HCT116 (cell line): ENCODE results near the gene ACP5. TPM values are rescaled to one million over a fixed set of nuclear protein-coding genes. Genes with fewer than 3 reads are reported as not detected.

ENCODE experiments used
- ATAC-seq: fragments of 200-7000 bp; cut with Tn5 transposase; 2 replicates; pipeline ENCODE4 v1.9.1; 2020; ENCODE audit warnings: mild to moderate bottlenecking, moderate library complexity
- Bru-seq: library from RNA; stranded (reverse); fragments of 400-500 nt; gene quantifications from one replicate; lab custom pipeline; 2021; lab: Mats Ljungman, UMichigan
- BruChase-seq, 2 experiments: library from RNA; stranded (reverse); fragments of 400-500 nt; gene quantifications; one replicate each; lab custom pipeline; 2021; lab: Mats Ljungman, UMichigan
- BruUV-seq: library from RNA; stranded (reverse); fragments of 400-500 nt; replicated peaks from 2 replicates; lab custom pipeline; 2021; lab: Mats Ljungman, UMichigan
- CTCF ChIA-PET: fragments of 300-600 bp; sonication (Branson Sonifier 250); formaldehyde crosslinking; loops from one replicate; lab custom pipeline; 2021; ENCODE audit warnings: antibody characterized with exemption; lab: Charles Lee
- POLR2A ChIA-PET: fragments of 300-600, 350-600 bp; sonication (Branson Sonifier 250); formaldehyde crosslinking; loops from one replicate; lab custom pipeline; 2021; ENCODE audit warnings: antibody characterized with exemption; lab: Charles Lee
- RAD21 ChIA-PET, 2 experiments: fragments of 300-600 bp; sonication (Branson Sonifier 250); formaldehyde crosslinking; loops; one replicate each; lab custom pipeline; 2023; ENCODE audit warnings: low total read pairs in 2 of 2; ENCODE audit not compliant: uncharacterized antibody in 2 of 2, unreplicated experiment in 2 of 2, low non-redundant PET in 1 of 2; lab: Charles Lee
- DNase-seq: peaks from one replicate; pipeline ENCODE4 v3.0.0-alpha.2; 2010; ENCODE audit warnings: low read depth, low spot score
- H2AFZ ChIP-seq: fragments of 200-600 bp; shearing (Covaris generic), sonication (generic); 2 replicates; pipeline ENCODE4 v1.6.1; 2017; ENCODE audit warnings: low read depth, mixed run types, mixed read lengths, antibody characterized with exemption, low read length; ENCODE audit not compliant: poor library complexity, severe bottlenecking
- H3K27ac ChIP-seq: 2 replicates; pipeline ENCODE4 v1.5.1; 2012; ENCODE audit warnings: low read depth, low read length
- H3K27me3 ChIP-seq: fragments of 200-600 bp; sonication (generic); 2 replicates; pipeline ENCODE4 v1.6.1; 2016; ENCODE audit warnings: mixed run types, low read length, mixed read lengths; ENCODE audit not compliant: insufficient read depth
- H3K36me3 ChIP-seq, 2 experiments: fragments of 200-500 bp in 1 of 2; fragments of 200-600 bp in 1 of 2; sonication (Bioruptor generic) in 1 of 2; sonication (generic) in 1 of 2; 2 replicates each; pipeline versions ENCODE4 v1.5.1 to v1.6.1; 2014 to 2016; ENCODE audit warnings: low read length in 2 of 2, inconsistent platforms in 1 of 2, mixed read lengths in 1 of 2, mixed run types in 1 of 2; ENCODE audit not compliant: insufficient read depth in 2 of 2, control insufficient read depth in 1 of 2
- H3K4me1 ChIP-seq, 2 experiments: fragments of 200-600 bp in 1 of 2; sonication (generic) in 1 of 2; 2 replicates each; pipeline versions ENCODE4 v1.5.1 to v1.6.1; 2012 to 2017; ENCODE audit warnings: low read length in 2 of 2, inconsistent platforms in 1 of 2, mild to moderate bottlenecking in 1 of 2, mixed read lengths in 1 of 2, mixed run types in 1 of 2, moderate library complexity in 1 of 2; ENCODE audit not compliant: insufficient read depth in 2 of 2, control insufficient read depth in 1 of 2
- H3K4me2 ChIP-seq: fragments of 200-600 bp; sonication (generic); 2 replicates; pipeline ENCODE4 v1.6.1; 2017; ENCODE audit warnings: mixed run types, low read length, mixed read lengths
- H3K4me3 ChIP-seq, 2 experiments: fragments of 200-600 bp in 1 of 2; sonication (generic) in 1 of 2; replicated peaks in 1 of 2; 2 replicates each; pipeline ENCODE4 v1.5.1; 2011 to 2016; ENCODE audit warnings: low read length in 2 of 2, control low read depth in 1 of 2, low read depth in 1 of 2, mild to moderate bottlenecking in 1 of 2, mixed read lengths in 1 of 2, mixed run types in 1 of 2
- H3K79me2 ChIP-seq: fragments of 200-600 bp; sonication (generic); 2 replicates; pipeline ENCODE4 v1.6.1; 2017; ENCODE audit warnings: mild to moderate bottlenecking, mixed run types, low read length, moderate library complexity, mixed read lengths; ENCODE audit not compliant: insufficient read depth
- H3K9ac ChIP-seq: fragments of 200-600 bp; sonication (generic); 2 replicates; pipeline ENCODE4 v1.6.1; 2016; ENCODE audit warnings: low read length, mixed read lengths
- H3K9me2 ChIP-seq: fragments of 200-600 bp; sonication (generic), shearing (Covaris generic); 2 replicates; pipeline ENCODE4 v1.6.1; 2017; ENCODE audit warnings: mixed run types, mild to moderate bottlenecking, moderate library complexity; ENCODE audit not compliant: insufficient read depth
- H3K9me3 ChIP-seq, 2 experiments: fragments of 200-500 bp in 1 of 2; fragments of 200-600 bp in 1 of 2; sonication (Bioruptor generic) in 1 of 2; sonication (generic) in 1 of 2; 2 replicates each; pipeline ENCODE4 v1.6.1; 2014 to 2017; ENCODE audit warnings: low read length in 2 of 2, mixed read lengths in 2 of 2, inconsistent platforms in 1 of 2, low read depth in 1 of 2, mild to moderate bottlenecking in 1 of 2, mixed run types in 1 of 2, moderate library complexity in 1 of 2; ENCODE audit not compliant: control insufficient read depth in 1 of 2, insufficient read depth in 1 of 2
- H4K20me1 ChIP-seq: fragments of 200-600 bp; sonication (generic), shearing (Covaris generic); 2 replicates; pipeline ENCODE4 v1.6.1; 2017; ENCODE audit warnings: mixed run types, mild to moderate bottlenecking, moderate library complexity; ENCODE audit not compliant: insufficient read depth
- CBX3 ChIP-seq: IDR thresholded peaks from 2 replicates; pipeline ENCODE4 v1.6.1; 2012; ENCODE audit warnings: low read depth
- CEBPB ChIP-seq: IDR thresholded peaks from 2 replicates; pipeline ENCODE4 v1.6.1; 2012; ENCODE audit warnings: low read depth
- EGR1 ChIP-seq: IDR thresholded peaks from 2 replicates; pipeline ENCODE4 v1.6.1; 2012; ENCODE audit warnings: low read depth
- ELF1 ChIP-seq: IDR thresholded peaks from 2 replicates; pipeline ENCODE4 v1.6.1; 2012; ENCODE audit warnings: low read depth, borderline replicate concordance
- EZH2 ChIP-seq: fragments of 200-600 bp; sonication (generic); IDR thresholded peaks from 2 replicates; pipeline ENCODE4 v1.6.1; 2017; ENCODE audit warnings: antibody characterized with exemption, mixed run types
- EZH2phosphoT487 ChIP-seq: fragments of 200-600 bp; IDR thresholded peaks from 2 replicates; pipeline ENCODE4 v1.6.1; 2018; ENCODE audit warnings: antibody characterized with exemption, borderline replicate concordance
- FOSL1 ChIP-seq: IDR thresholded peaks from 2 replicates; pipeline ENCODE4 v1.6.1; 2012; ENCODE audit warnings: low read depth
- JUND ChIP-seq: IDR thresholded peaks from 2 replicates; pipeline ENCODE4 v1.6.1; 2012
- POLR2A ChIP-seq: IDR thresholded peaks from 2 replicates; pipeline ENCODE4 v1.7.0; 2011; ENCODE audit warnings: borderline replicate concordance; ENCODE audit not compliant: insufficient read depth, insufficient read length; ENCODE audit errors: extremely low read depth
- POLR2AphosphoS5 ChIP-seq: IDR thresholded peaks from 2 replicates; pipeline ENCODE4 v1.6.1; 2011; ENCODE audit warnings: mild to moderate bottlenecking, low read depth, low read length, moderate library complexity
- SIN3A ChIP-seq: IDR thresholded peaks from 2 replicates; pipeline ENCODE4 v1.6.1; 2012; ENCODE audit warnings: low read depth
- SP1 ChIP-seq: IDR thresholded peaks from 2 replicates; pipeline ENCODE4 v1.6.1; 2012; ENCODE audit warnings: low read depth
- SRF ChIP-seq: IDR thresholded peaks from 2 replicates; pipeline ENCODE4 v1.6.1; 2012; ENCODE audit warnings: low read depth
- YY1 ChIP-seq: IDR thresholded peaks from 2 replicates; pipeline ENCODE4 v1.6.1; 2011; ENCODE audit warnings: low read length, low read depth, moderate library complexity, mild to moderate bottlenecking; ENCODE audit not compliant: insufficient replicate concordance; ENCODE audit errors: extremely low read depth
- ZFX ChIP-seq: fragments of 450-650 bp; IDR thresholded peaks from 2 replicates; pipeline ENCODE4 v1.6.1; 2017
- ZNF274 ChIP-seq: fragments of 200-500 bp; sonication (Bioruptor generic); IDR thresholded peaks from 2 replicates; pipeline ENCODE4 v1.6.1; 2014; ENCODE audit warnings: mild to moderate bottlenecking, low read depth, low read length, inconsistent platforms
- intact Hi-C: fragments of 100-400 bp; cut with micrococcal nuclease; formaldehyde crosslinking; loops from 2 replicates; pipeline ENCODE4 v1.10.0; 2022
- long read RNA-seq: library from polyadenylated mRNA; unstranded; transcript quantifications from one replicate; pipeline ENCODE4 v2.0.0, GENCODE V29; 2021; ENCODE audit not compliant: unreplicated experiment
- polyA plus RNA-seq: library from polyadenylated mRNA; unstranded; fragments of >200 nt; gene quantifications from 2 replicates; pipeline ENCODE4 v1.2.1, GENCODE V29; 2012; ENCODE audit warnings: missing spikeins
- total RNA-seq: library from RNA; stranded (reverse); gene quantifications from one replicate; pipeline ENCODE4 v1.2.1, GENCODE V29; 2021; ENCODE audit not compliant: unreplicated experiment
- TF ChIP-seq, protein P1 (sequence below): IDR thresholded peaks from 2 replicates; pipeline ENCODE4 v1.6.1; 2011; ENCODE audit warnings: mild to moderate bottlenecking, low read length, moderate library complexity; ENCODE audit not compliant: insufficient replicate concordance; ENCODE audit errors: extremely low read depth
- TF ChIP-seq, protein P2 (sequence below): IDR thresholded peaks from 2 replicates; pipeline ENCODE4 v1.6.1; 2012; ENCODE audit warnings: low read depth
- TF ChIP-seq, protein P3 (sequence below), 3 experiments: fragments of 200-600 bp in 1 of 3; sonication (generic) in 1 of 3; IDR thresholded peaks in 2 of 3; conservative IDR thresholded peaks in 1 of 3; 2 replicates each; pipeline ENCODE4 v1.5.1; 2012 to 2017; ENCODE audit warnings: low read depth in 2 of 3, low read length in 2 of 3, antibody characterized with exemption in 1 of 3, borderline replicate concordance in 1 of 3, control low read depth in 1 of 3, mild to moderate bottlenecking in 1 of 3, mixed read lengths in 1 of 3, mixed run types in 1 of 3, moderate library complexity in 1 of 3; ENCODE audit not compliant: insufficient read depth in 1 of 3
- TF ChIP-seq, protein P4 (sequence below): IDR thresholded peaks from 2 replicates; pipeline ENCODE4 v1.6.1; 2012

ACP5 gene
- total RNA-seq (1.2 TPM), Bru-seq, nascent RNA (not detected), BruChase-seq, experiment 1, labeled RNA remaining after a 6-hour chase (not detected), BruChase-seq, experiment 2, labeled RNA remaining after a 2-hour chase (not detected)
- 0.25 TPM in 2 replicates for polyA plus RNA-seq
- long read RNA-seq, partial matches to known transcripts: 0 of 1 reads
- long read RNA-seq, other reads (novel, unspliced or antisense): 1 of 1 reads

DNA sequence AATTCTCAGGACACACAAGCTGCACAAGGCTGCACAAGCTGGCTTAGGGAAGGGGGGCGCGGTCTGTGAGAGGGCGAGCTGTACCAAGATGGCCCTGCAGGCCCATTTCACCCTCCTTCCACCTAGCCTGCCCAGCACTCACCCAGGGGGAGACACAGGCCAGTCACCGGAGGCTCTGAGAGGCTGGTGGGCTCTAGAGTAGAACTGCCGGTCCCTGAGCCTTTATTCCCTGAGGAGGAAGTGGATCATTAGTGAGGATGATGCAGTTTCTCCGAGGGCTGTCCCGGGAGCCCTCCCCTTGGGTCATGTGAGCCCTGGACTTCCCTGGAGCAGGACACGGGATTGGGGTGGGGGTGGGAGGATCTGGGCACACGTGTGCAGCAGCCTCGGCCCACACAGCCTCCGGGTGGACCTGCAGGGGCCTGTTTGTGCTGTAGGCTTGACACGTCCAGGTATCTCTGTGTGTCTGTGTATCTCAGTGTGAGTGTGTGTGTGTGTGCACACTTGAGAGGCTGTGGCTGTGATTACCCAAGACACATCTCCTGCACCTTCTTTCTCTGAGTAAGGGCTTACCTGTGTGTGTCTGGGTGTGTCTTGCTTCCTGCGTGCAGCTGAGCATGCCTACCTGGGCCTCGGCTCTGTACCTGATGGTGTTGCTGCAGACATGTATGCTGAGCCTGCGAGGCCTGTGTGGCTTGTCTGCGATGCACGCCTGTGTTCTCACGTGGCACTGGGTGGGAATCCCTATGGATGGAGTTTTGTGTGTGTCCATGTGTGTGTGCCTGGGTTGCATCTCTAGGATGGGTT lies at the start of gene ACP5:
Gene ACP5 (minus strand): TSS at position 195 of the 807 bp plus-strand sequence. CDS start 328 bp downstream, outside the sequence.
- DNase-seq (no peak), ATAC-seq (no peak)
- Histone ChIP-seq H3K9me2 (no peaks in the 10 kb centered on the region), H2AFZ (no peak within 1 kb of the TSS), H3K9ac (no peak within 1 kb of the TSS), H3K4me3 (no peak within 1 kb of the TSS), H4K20me1 (no peaks in the 10 kb centered on the region), H3K27ac (no peak within 1 kb of the TSS), H3K4me2 (no peak within 1 kb of the TSS), H3K4me1 (peaks cover 2 to 3% of the 10 kb centered on the region in 2 experiments; a peak in 2 of 4 replicates), H3K9me3 (no peaks in the 10 kb centered on the region), H3K27me3 (no peaks in the 10 kb centered on the region), H3K36me3 (no peaks in the 10 kb centered on the region), H3K79me2 (no peaks in the 10 kb centered on the region)
- no TSS peak for BruUV-seq
- POLR2A ChIA-PET: no interaction called here
- no peak for TF ChIP-seq SRF
- TF ChIP-seq CBX3: no peak
- TF ChIP-seq, protein P1, sequence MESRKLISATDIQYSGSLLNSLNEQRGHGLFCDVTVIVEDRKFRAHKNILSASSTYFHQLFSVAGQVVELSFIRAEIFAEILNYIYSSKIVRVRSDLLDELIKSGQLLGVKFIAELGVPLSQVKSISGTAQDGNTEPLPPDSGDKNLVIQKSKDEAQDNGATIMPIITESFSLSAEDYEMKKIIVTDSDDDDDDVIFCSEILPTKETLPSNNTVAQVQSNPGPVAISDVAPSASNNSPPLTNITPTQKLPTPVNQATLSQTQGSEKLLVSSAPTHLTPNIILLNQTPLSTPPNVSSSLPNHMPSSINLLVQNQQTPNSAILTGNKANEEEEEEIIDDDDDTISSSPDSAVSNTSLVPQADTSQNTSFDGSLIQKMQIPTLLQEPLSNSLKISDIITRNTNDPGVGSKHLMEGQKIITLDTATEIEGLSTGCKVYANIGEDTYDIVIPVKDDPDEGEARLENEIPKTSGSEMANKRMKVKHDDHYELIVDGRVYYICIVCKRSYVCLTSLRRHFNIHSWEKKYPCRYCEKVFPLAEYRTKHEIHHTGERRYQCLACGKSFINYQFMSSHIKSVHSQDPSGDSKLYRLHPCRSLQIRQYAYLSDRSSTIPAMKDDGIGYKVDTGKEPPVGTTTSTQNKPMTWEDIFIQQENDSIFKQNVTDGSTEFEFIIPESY: no peak
- TF ChIP-seq, protein P2, sequence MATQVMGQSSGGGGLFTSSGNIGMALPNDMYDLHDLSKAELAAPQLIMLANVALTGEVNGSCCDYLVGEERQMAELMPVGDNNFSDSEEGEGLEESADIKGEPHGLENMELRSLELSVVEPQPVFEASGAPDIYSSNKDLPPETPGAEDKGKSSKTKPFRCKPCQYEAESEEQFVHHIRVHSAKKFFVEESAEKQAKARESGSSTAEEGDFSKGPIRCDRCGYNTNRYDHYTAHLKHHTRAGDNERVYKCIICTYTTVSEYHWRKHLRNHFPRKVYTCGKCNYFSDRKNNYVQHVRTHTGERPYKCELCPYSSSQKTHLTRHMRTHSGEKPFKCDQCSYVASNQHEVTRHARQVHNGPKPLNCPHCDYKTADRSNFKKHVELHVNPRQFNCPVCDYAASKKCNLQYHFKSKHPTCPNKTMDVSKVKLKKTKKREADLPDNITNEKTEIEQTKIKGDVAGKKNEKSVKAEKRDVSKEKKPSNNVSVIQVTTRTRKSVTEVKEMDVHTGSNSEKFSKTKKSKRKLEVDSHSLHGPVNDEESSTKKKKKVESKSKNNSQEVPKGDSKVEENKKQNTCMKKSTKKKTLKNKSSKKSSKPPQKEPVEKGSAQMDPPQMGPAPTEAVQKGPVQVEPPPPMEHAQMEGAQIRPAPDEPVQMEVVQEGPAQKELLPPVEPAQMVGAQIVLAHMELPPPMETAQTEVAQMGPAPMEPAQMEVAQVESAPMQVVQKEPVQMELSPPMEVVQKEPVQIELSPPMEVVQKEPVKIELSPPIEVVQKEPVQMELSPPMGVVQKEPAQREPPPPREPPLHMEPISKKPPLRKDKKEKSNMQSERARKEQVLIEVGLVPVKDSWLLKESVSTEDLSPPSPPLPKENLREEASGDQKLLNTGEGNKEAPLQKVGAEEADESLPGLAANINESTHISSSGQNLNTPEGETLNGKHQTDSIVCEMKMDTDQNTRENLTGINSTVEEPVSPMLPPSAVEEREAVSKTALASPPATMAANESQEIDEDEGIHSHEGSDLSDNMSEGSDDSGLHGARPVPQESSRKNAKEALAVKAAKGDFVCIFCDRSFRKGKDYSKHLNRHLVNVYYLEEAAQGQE: no peak
- TF ChIP-seq, protein P3, sequence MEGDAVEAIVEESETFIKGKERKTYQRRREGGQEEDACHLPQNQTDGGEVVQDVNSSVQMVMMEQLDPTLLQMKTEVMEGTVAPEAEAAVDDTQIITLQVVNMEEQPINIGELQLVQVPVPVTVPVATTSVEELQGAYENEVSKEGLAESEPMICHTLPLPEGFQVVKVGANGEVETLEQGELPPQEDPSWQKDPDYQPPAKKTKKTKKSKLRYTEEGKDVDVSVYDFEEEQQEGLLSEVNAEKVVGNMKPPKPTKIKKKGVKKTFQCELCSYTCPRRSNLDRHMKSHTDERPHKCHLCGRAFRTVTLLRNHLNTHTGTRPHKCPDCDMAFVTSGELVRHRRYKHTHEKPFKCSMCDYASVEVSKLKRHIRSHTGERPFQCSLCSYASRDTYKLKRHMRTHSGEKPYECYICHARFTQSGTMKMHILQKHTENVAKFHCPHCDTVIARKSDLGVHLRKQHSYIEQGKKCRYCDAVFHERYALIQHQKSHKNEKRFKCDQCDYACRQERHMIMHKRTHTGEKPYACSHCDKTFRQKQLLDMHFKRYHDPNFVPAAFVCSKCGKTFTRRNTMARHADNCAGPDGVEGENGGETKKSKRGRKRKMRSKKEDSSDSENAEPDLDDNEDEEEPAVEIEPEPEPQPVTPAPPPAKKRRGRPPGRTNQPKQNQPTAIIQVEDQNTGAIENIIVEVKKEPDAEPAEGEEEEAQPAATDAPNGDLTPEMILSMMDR (IDR thresholded peaks at IDR 0.05 in 2 of 3, conservative IDR thresholded peaks at IDR 0.05 in 1 of 3; ENCODE audit: borderline replicate concordance in 1 of 3, insufficient read depth in 1 of 3, low read depth in 2 of 3, low read length in 2 of 3): no peak
- TF ChIP-seq ELF1: no peak
- TF ChIP-seq ZFX: no peak
- TF ChIP-seq EZH2phosphoT487: no peak
- TF ChIP-seq ZNF274: no peak
- TF ChIP-seq SIN3A: no peak
- no peak for TF ChIP-seq FOSL1
- no peak for TF ChIP-seq CEBPB
- no peak for TF ChIP-seq POLR2AphosphoS5
- no peak for TF ChIP-seq YY1
- no peak for TF ChIP-seq SP1
- no peak for TF ChIP-seq POLR2A
- TF ChIP-seq, protein P4, sequence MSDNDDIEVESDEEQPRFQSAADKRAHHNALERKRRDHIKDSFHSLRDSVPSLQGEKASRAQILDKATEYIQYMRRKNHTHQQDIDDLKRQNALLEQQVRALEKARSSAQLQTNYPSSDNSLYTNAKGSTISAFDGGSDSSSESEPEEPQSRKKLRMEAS: no peak
- no peak for TF ChIP-seq JUND
- TF ChIP-seq EGR1: no peak
- no peak for TF ChIP-seq EZH2
- CTCF ChIA-PET: no interaction called here
- intact Hi-C loops: no loop called here
- RAD21 ChIA-PET: no interaction called here
